C4-2B (cell line): ENCODE measurements around the gene FSTL4.
A peak's percentile ranks its signal among the peaks of the same experiment; 100 is the strongest.

Source experiments
- H3K27ac ChIP-seq: fragments of 450-650 bp; 2 replicates; pipeline ENCODE4 v1.5.1; 2017
- CTCF ChIP-seq: fragments of 450-650 bp; conservative IDR thresholded peaks from 2 replicates; pipeline ENCODE4 v1.5.1; 2017; ENCODE audit warnings: mild to moderate bottlenecking
- ZFX ChIP-seq: fragments of 450-650 bp; IDR thresholded peaks from 2 replicates; pipeline ENCODE4 v1.6.1; 2017

FSTL4 gene

GRCh38 chr5:133434336-133434735, 178.0 kb downstream of the FSTL4 start:
- no peak overlapping the region for H3K27ac ChIP-seq
- TF ChIP-seq ZFX, result no peak
- TF ChIP-seq CTCF, result no peak

GRCh38 chr5:133433641-133434040, 178.7 kb downstream of the FSTL4 start:
- H3K27ac ChIP-seq, result peak overlapping the region; percentile 1; the same call in 1 of the 2 replicates
- no peak for TF ChIP-seq ZFX
- TF ChIP-seq CTCF, result no peak

- TF ChIP-seq CTCF (no peak), ZFX (no peak)
- no peak overlapping the region for H3K27ac ChIP-seq
Measured at GRCh38 chr5:133432956-133433532, 179.3 kb downstream of the FSTL4 start.

- TF ChIP-seq ZFX, result no peak
- TF ChIP-seq CTCF, result no peak
- H3K27ac ChIP-seq, result no peak overlapping the region
Measured at GRCh38 chr5:133431326-133431865, 180.9 kb downstream of the FSTL4 start.

- H3K27ac ChIP-seq, result no peak overlapping the region
- TF ChIP-seq CTCF (no peak), ZFX (no peak)
Measured at GRCh38 chr5:133430095-133430494, 182.2 kb downstream of the FSTL4 start.

- TF ChIP-seq ZFX (no peak), CTCF (no peak)
- no peak overlapping the region for H3K27ac ChIP-seq
Measured at GRCh38 chr5:133429046-133429445, 183.3 kb downstream of the FSTL4 start.

- H3K27ac ChIP-seq, result no peak overlapping the region
- TF ChIP-seq CTCF, result no peak
- no peak for TF ChIP-seq ZFX
Measured at GRCh38 chr5:133428072-133428660, 184.2 kb downstream of the FSTL4 start.
